ENCODE results near the gene ERMN. TPM values are rescaled to one million over a fixed set of nuclear protein-coding genes. Genes with fewer than 3 reads are reported as not detected.
"Not testable (repeated sequence)": the region's sequence is repeated elsewhere in the genome, so short reads cannot be mapped to it uniquely, and the experiment has no call there.

The ERMN gene
- total and polyA plus RNA-seq, 8 donors, result 0.43 to 5.7 (median 0.58) TPM; not detected in 5

DNA sequence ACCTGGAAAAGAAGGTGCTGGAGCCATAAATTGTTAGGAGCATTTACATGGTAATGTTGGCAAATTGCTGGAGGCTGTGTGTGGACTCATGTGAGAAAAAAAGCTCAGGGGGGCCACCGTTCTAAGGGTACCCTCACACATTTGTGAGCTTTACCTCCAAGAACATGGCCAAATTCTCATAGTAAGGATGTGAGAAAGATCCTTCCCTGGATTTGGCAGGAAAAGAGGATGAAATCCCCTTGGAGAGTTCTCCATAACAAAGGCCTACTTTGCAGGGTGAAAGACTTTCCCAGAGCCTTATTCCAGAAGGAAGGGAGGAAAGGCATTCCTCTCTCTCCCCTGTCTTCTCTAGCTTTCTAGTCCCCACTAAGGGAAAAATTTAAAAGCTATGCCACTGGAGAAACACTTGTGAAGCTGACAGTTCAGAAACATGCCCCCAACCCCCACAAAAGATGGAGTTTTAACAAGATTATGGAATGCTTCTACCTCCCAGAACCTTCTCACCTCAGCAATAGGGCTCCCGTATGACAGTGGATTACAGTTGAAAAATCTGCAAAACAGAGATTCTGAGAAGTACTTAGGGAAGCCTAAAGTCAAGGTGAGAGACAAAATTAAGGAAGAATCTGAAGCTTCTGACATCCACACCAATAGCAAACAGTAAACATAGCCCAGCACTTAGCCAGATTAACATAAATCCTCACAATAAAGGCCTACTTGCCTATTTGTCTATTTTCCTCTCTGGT lies 20.2 kb upstream of the ERMN start:
- Histone ChIP-seq H3K36me3 (no peaks in the 10 kb centered on the region), H3K9me3 (peaks cover 0 to 33% (median 14%) of the 10 kb centered on the region in 4 donors), H3K27me3 (no peaks in the 10 kb centered on the region), H3K4me1 (no peaks in the 10 kb centered on the region), H3K4me3 (no peak overlapping the region), H3K27ac (no peak overlapping the region)
- WGBS, 5 donors, result 79 to 90% (median 86%) methylated on average over 2 of the region's 2 CpGs
- TF ChIP-seq POLR2A (IDR thresholded peaks at IDR 0.05) (no peak), POLR2AphosphoS5 (IDR thresholded peaks at IDR 0.05) (no peak), EP300 (IDR thresholded peaks at IDR 0.05) (no peak)
- TF ChIP-seq, protein P1, sequence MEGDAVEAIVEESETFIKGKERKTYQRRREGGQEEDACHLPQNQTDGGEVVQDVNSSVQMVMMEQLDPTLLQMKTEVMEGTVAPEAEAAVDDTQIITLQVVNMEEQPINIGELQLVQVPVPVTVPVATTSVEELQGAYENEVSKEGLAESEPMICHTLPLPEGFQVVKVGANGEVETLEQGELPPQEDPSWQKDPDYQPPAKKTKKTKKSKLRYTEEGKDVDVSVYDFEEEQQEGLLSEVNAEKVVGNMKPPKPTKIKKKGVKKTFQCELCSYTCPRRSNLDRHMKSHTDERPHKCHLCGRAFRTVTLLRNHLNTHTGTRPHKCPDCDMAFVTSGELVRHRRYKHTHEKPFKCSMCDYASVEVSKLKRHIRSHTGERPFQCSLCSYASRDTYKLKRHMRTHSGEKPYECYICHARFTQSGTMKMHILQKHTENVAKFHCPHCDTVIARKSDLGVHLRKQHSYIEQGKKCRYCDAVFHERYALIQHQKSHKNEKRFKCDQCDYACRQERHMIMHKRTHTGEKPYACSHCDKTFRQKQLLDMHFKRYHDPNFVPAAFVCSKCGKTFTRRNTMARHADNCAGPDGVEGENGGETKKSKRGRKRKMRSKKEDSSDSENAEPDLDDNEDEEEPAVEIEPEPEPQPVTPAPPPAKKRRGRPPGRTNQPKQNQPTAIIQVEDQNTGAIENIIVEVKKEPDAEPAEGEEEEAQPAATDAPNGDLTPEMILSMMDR (IDR thresholded peaks at IDR 0.05), result no peak
- DNase-seq, result no peak
- intact Hi-C loops (cut with DNase I; ENCODE audit: low total_unique reads), result no loop called here

GRCh38 chr2:157341381-157341780 lies 15.8 kb upstream of the ERMN start:
- DNase-seq; H3K27me3 ChIP-seq; H3K4me1 ChIP-seq; intact Hi-C loops (cut with DNase I; ENCODE audit: low total_unique reads); H3K4me3 ChIP-seq; H3K27ac ChIP-seq; H3K36me3 ChIP-seq: not testable (repeated sequence)
- WGBS, 5 donors, result 94 to 100% (median 95%) methylated on average over 1 to 2 of the region's 2 CpGs
- peaks cover 0 to 33% (median 14%) of the 10 kb centered on the region in 4 donors for H3K9me3 ChIP-seq

DNA sequence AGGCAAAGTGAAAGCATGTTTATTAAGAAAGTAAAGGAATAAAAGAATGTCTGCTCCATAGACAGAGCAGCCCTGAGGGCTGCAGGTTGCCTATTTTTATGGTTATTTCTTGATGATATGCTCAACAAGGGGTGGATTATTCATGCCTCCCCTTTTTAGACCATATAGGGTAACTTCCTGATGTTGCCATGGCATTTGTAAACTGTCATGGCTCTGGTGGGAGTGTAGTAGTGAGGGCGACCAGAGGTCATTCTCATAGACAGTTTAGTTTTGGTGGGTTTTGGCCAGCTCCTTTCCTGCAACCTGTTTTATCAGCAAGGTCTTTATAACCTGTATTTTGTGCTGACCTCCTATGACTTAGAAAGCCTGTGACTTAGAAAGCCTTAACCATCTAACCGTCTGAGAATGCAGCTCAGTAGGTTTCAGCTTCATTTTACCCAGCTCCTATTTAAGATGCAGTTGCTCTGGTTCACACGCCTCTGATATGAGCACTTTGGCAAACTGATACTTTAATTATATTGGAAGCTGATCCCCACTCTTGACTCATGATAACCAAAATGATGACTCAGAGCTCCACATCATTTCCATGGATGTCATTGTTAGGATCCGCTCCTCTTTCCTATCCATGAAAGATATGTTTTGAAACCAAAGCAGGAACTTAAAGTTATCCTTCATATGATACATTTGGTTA lies 14.5 kb upstream of the ERMN start:
- no peaks in the 10 kb centered on the region for H3K4me1 ChIP-seq
- WGBS, 5 donors, result 81 to 88% (median 84%) methylated on average over 4 of the region's 4 CpGs
- H3K4me3 ChIP-seq, result no peak overlapping the region
- H3K9me3 ChIP-seq, result peaks cover 0 to 25% (median 11%) of the 10 kb centered on the region in 4 donors
- no peaks in the 10 kb centered on the region for H3K36me3 ChIP-seq
- no peaks in the 10 kb centered on the region for H3K27me3 ChIP-seq
- DNase-seq, result no peak
- H3K27ac ChIP-seq, result no peak overlapping the region
- TF ChIP-seq POLR2AphosphoS5 (IDR thresholded peaks at IDR 0.05), result no peak
- TF ChIP-seq, protein P1 (IDR thresholded peaks at IDR 0.05), result no peak
- TF ChIP-seq POLR2A (IDR thresholded peaks at IDR 0.05), result no peak
- TF ChIP-seq EP300 (IDR thresholded peaks at IDR 0.05), result no peak
- intact Hi-C loops (cut with DNase I; ENCODE audit: low total_unique reads), result no loop called here

DNA sequence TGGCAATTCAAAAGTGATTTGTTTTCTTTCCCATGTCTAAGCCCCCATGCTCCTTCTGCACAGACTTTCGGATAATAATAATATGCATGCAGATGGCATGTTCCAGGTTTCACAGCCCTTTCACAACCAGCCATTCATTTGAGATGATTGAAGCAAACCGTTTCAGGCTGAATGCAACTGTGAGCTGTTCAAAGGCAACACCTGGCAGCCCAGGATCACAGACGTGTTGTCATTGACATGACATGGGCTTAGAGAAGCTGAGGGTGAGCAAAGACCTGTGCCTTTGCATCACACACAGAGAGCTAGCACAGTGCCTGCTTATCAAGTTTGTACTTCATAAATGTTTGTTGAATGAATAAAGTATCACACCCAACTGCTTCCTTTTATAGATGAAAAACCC lies 12.4 kb upstream of the ERMN start:
- no peaks in the 10 kb centered on the region for H3K27me3 ChIP-seq
- no peak overlapping the region for H3K27ac ChIP-seq
- peaks cover 0 to 4% (median 2%) of the 10 kb centered on the region in 4 donors for H3K9me3 ChIP-seq
- H3K36me3 ChIP-seq, result no peaks in the 10 kb centered on the region
- no peaks in the 10 kb centered on the region for H3K4me1 ChIP-seq
- intact Hi-C loops (cut with DNase I; ENCODE audit: low total_unique reads), result no loop called here
- no peak for TF ChIP-seq POLR2A (IDR thresholded peaks at IDR 0.05)
- TF ChIP-seq POLR2AphosphoS5 (IDR thresholded peaks at IDR 0.05), result no peak
- no peak for TF ChIP-seq EP300 (IDR thresholded peaks at IDR 0.05)
- TF ChIP-seq, protein P1 (IDR thresholded peaks at IDR 0.05), result no peak
- 52 to 72% (median 68%) methylated on average over 3 of the region's 3 CpGs for WGBS, 5 donors
- H3K4me3 ChIP-seq, result no peak overlapping the region
- DNase-seq, result no peak
